SK-N-SH (cell line): Measurements from ENCODE around the gene FAM89B. TPM values are rescaled to one million over a fixed set of nuclear protein-coding genes. Genes with fewer than 3 reads are reported as not detected.

ENCODE experiments used
- CTCF ChIA-PET: fragments of 300-600, 350-600 bp; formaldehyde crosslinking; extraction: SDS; loops from one replicate; lab custom pipeline; 2021; lab: Yijun Ruan, JAX
- POLR2A ChIA-PET: fragments of 350-600 bp; sonication (Branson Sonifier 250); formaldehyde crosslinking; extraction: SDS; loops from one replicate; lab custom pipeline; 2020; ENCODE audit warnings: antibody characterized with exemption, inconsistent platforms; lab: Yijun Ruan, JAX
- DNase-seq: peaks from one replicate; pipeline ENCODE4 v3.0.0; 2012
- H2AFZ ChIP-seq: fragments of 200-600 bp; sonication (generic); 2 replicates; pipeline ENCODE4 v1.8.1; 2016; ENCODE audit warnings: antibody characterized with exemption, mild to moderate bottlenecking, low read depth
- H3F3A ChIP-seq: fragments of 200-600 bp; sonication (generic); replicated peaks from 2 replicates; pipeline ENCODE3; 2016; ENCODE audit warnings: antibody characterized with exemption, mild to moderate bottlenecking; ENCODE audit not compliant: insufficient read depth
- H3K27ac ChIP-seq, 2 experiments: fragments of 200-500 bp in 1 of 2; fragments of 200-600 bp in 1 of 2; sonication (Bioruptor generic) in 1 of 2; sonication (generic), shearing (Covaris generic) in 1 of 2; 2 replicates each; pipeline versions ENCODE4 v1.5.1 to v1.6.1; 2014 to 2016; ENCODE audit warnings: low read depth in 2 of 2, inconsistent platforms in 1 of 2, low read length in 1 of 2, mild to moderate bottlenecking in 1 of 2, mixed read lengths in 1 of 2
- H3K27me3 ChIP-seq: fragments of 200-600 bp; sonication (generic), shearing (Covaris generic); 2 replicates; pipeline ENCODE4 v1.6.1; 2016; ENCODE audit warnings: mixed run types; ENCODE audit not compliant: insufficient read depth
- H3K36me3 ChIP-seq, 2 experiments: fragments of 200-500 bp in 1 of 2; fragments of 200-600 bp in 1 of 2; sonication (Bioruptor generic) in 1 of 2; sonication (generic) in 1 of 2; replicated peaks in 1 of 2; 2 replicates each; pipeline versions ENCODE3 to v1.5.1; 2014 to 2016; ENCODE audit warnings: low read length in 1 of 2, mild to moderate bottlenecking in 1 of 2; ENCODE audit not compliant: insufficient read depth in 2 of 2, control insufficient read depth in 1 of 2
- H3K4me1 ChIP-seq, 2 experiments: fragments of 200-500 bp in 1 of 2; fragments of 200-600 bp in 1 of 2; sonication (Bioruptor generic) in 1 of 2; sonication (generic), shearing (Covaris generic) in 1 of 2; 2 replicates each; pipeline versions ENCODE4 v1.5.1 to v1.6.1; 2014 to 2016; ENCODE audit warnings: low read depth in 1 of 2, low read length in 1 of 2, mixed run types in 1 of 2; ENCODE audit not compliant: insufficient read depth in 2 of 2, control insufficient read depth in 1 of 2
- H3K4me2 ChIP-seq: fragments of 200-600 bp; sonication (generic), shearing (Covaris generic); 2 replicates; pipeline ENCODE4 v1.6.1; 2017; ENCODE audit warnings: mixed run types
- H3K4me3 ChIP-seq, 2 experiments: fragments of 200-500 bp in 1 of 2; fragments of 200-600 bp in 1 of 2; sonication (Bioruptor generic) in 1 of 2; sonication (generic), shearing (Covaris generic) in 1 of 2; 2 replicates each; pipeline versions ENCODE4 v1.5.1 to v1.8.1; 2014 to 2016; ENCODE audit warnings: low read depth in 2 of 2, inconsistent platforms in 1 of 2, low read length in 1 of 2, mild to moderate bottlenecking in 1 of 2, mixed read lengths in 1 of 2, moderate library complexity in 1 of 2
- H3K79me2 ChIP-seq: fragments of 200-600 bp; sonication (generic); 2 replicates; pipeline ENCODE4 v1.8.1; 2017; ENCODE audit warnings: mild to moderate bottlenecking; ENCODE audit not compliant: insufficient read depth
- H3K9ac ChIP-seq: fragments of 200-600 bp; sonication (generic); 2 replicates; pipeline ENCODE4 v1.6.1; 2017; ENCODE audit warnings: mixed run types
- H3K9me2 ChIP-seq: fragments of 200-600 bp; sonication (generic); 2 replicates; pipeline ENCODE4 v1.6.1; 2017; ENCODE audit warnings: mixed run types
- H3K9me3 ChIP-seq: fragments of 200-600 bp; sonication (generic); 2 replicates; pipeline ENCODE4 v1.6.1; 2017; ENCODE audit warnings: mixed run types, mild to moderate bottlenecking, moderate library complexity
- H4K20me1 ChIP-seq: fragments of 200-600 bp; sonication (generic); 2 replicates; pipeline ENCODE4 v1.6.1; 2017; ENCODE audit warnings: mild to moderate bottlenecking, mixed run types; ENCODE audit not compliant: insufficient read depth
- CHD2 ChIP-seq: fragments of 150-350 bp; IDR thresholded peaks from 2 replicates; pipeline ENCODE4 v1.6.1; 2018; ENCODE audit warnings: low read length; ENCODE audit not compliant: partially characterized antibody
- EP300 ChIP-seq, 2 experiments: IDR thresholded peaks; 2 replicates each; pipeline versions ENCODE4 v1.4.0 to v1.6.1; 2012; ENCODE audit warnings: borderline replicate concordance in 1 of 2, low read depth in 1 of 2, low read length in 1 of 2
- FOSL2 ChIP-seq: IDR thresholded peaks from 2 replicates; pipeline ENCODE4 v1.4.0; 2012; ENCODE audit warnings: low read depth, mild to moderate bottlenecking, moderate library complexity, borderline replicate concordance
- GABPA ChIP-seq: IDR thresholded peaks from 2 replicates; pipeline ENCODE4 v1.4.0; 2012; ENCODE audit warnings: low read depth, mild to moderate bottlenecking
- SMC3 ChIP-seq: IDR thresholded peaks from 2 replicates; pipeline ENCODE4 v1.6.1; 2012; ENCODE audit warnings: low read depth, low read length, improper control_type of control experiment
- TAF1 ChIP-seq: IDR thresholded peaks from 2 replicates; pipeline ENCODE4 v1.6.1; 2012; ENCODE audit warnings: low read depth, mild to moderate bottlenecking, low read length, moderate library complexity, borderline replicate concordance
- WGBS: methylation state at CpG from one replicate; pipeline ENCODE4 v1.1.6; 2017; ENCODE audit warnings: low lambda C conversion rate; 5-methylcytosine and 5-hydroxymethylcytosine counted together
- polyA plus RNA-seq, 3 experiments: library from polyadenylated mRNA; depleted of rRNA; stranded (reverse); fragments of >200 nt; gene quantifications; 2 replicates each; pipeline ENCODE4 v1.2.3, GENCODE V29; 2012
- TF ChIP-seq, protein P1 (sequence below): fragments of 150-350 bp; IDR thresholded peaks from 2 replicates; pipeline ENCODE4 v1.6.1; 2017; ENCODE audit warnings: antibody characterized with exemption, low read length, low read depth, borderline replicate concordance

The FAM89B gene
- polyA plus RNA-seq, 1 of the 3 experiments (the other 2 are of a cell fraction): 65.3 TPM

- peaks cover 2 to 17% of the 10 kb centered on the region in 2 experiments for H3K36me3 ChIP-seq
- H3K9me2 ChIP-seq: no peaks in the 10 kb centered on the region
- H3K9me3 ChIP-seq: no peaks in the 10 kb centered on the region
- WGBS: 63% methylated on average over 9 of the region's 10 CpGs
- ChIA-PET CTCF (interaction anchor here (1.3 to 3.7 kb wide), 3 partner anchors 17 to 70 kb away, joined by 4 to 15 read pairs (median 13); no protein-coding TSS in a partner anchor), POLR2A (no interaction called here)
- peak overlapping the region in 1 of 2 experiments; percentile 87; a peak in 3 of 4 replicates for H3K4me3 ChIP-seq
- peaks cover 30% of the 10 kb centered on the region for H4K20me1 ChIP-seq
- peaks cover 78% of the 10 kb centered on the region for H3K79me2 ChIP-seq
- H3F3A ChIP-seq: no peaks in the 10 kb centered on the region
- peak overlapping the region; percentile 85 for H3K4me2 ChIP-seq
- H3K27ac ChIP-seq: peak overlapping the region in 1 of 2 experiments; percentile 22; a peak in 1 of 4 replicates
- DNase-seq: no peak
- H2AFZ ChIP-seq: no peak overlapping the region
- peaks cover 25 to 35% of the 10 kb centered on the region in 2 experiments; a peak in 3 of 4 replicates for H3K4me1 ChIP-seq
- TF ChIP-seq CHD2 (no peak), GABPA (peak; percentile 26; the same call in 1 of the 2 replicates)
- H3K9ac ChIP-seq: peak overlapping the region; percentile 93; the same call in 1 of the 2 replicates
- no peaks in the 10 kb centered on the region for H3K27me3 ChIP-seq
Measured at GRCh38 chr11:65611028-65611757, 38.9 kb downstream of the FAM89B start.

DNA sequence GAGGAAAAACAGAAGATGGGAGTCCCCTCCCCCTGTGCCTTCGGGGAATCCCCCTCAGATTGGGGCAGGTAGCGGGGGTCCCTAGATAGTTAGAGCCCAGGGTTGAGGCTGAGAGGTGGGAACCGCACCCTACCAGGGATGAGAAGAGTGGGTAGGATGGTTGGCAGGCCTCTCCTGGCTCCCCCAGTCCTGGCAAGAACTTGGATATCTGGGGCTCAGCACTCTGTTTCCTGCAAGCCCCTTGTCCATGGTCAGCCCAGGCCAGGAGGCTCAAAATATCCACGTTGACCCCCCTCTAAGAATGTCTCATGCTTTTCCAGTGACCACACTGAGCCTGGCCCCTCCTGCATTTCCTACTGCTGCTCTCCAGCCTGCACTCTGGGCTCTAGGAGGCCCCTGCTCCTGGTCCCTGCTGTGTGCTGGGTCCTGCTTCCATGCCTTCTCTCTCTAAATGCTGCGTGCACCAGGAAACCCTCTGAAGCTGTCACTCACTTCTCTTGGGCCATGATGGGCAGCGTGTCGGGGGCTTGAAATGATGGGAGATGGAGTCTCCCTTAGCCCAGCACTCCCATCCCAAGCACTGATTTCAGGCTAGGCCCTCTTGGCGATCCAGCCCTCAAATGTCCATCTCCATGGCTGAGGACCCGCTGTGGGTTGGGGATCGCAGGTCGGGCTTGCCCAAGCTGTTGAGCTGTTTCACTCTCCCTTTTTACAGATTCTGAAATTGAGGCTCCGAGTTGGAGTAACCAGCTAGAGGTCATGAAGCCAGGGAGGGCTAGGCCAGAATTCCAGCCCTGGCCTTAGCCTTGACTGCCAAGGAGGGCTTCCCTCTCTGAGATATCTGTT is 39.6 kb downstream of the FAM89B start:
- peak overlapping the region in 1 of 2 experiments; percentile 25; a peak in 1 of 4 replicates for H3K27ac ChIP-seq
- H3K79me2 ChIP-seq: peaks cover 86% of the 10 kb centered on the region
- ChIA-PET POLR2A (interaction anchor here (0.6 kb wide), 1 partner anchor 187 kb away, joined by 3 read pairs; no protein-coding TSS in a partner anchor), CTCF (interaction anchor here (0.7 to 2.8 kb wide), 5 partner anchors 18 to 206 kb away, joined by 3 to 14 read pairs (median 4); partner anchors contain the start of gene ZNRD2)
- no peaks in the 10 kb centered on the region for H3K27me3 ChIP-seq
- H3K9me2 ChIP-seq: no peaks in the 10 kb centered on the region
- H3K36me3 ChIP-seq: peaks cover 0 to 17% of the 10 kb centered on the region in 2 experiments
- H3K9me3 ChIP-seq: no peaks in the 10 kb centered on the region
- H4K20me1 ChIP-seq: peaks cover 33% of the 10 kb centered on the region
- H3F3A ChIP-seq: peaks cover 4% of the 10 kb centered on the region
- no peak for DNase-seq
- H2AFZ ChIP-seq: no peak overlapping the region
- peak overlapping the region in 1 of 2 experiments; percentile 87; a peak in 3 of 4 replicates for H3K4me3 ChIP-seq
- H3K4me2 ChIP-seq: peak overlapping the region; percentile 85
- WGBS: 91% methylated on average over 6 of the region's 12 CpGs
- peak overlapping the region; percentile 93; the same call in 1 of the 2 replicates for H3K9ac ChIP-seq
- TF ChIP-seq TAF1: no peak
- no peak for TF ChIP-seq FOSL2
- no peak for TF ChIP-seq SMC3
- TF ChIP-seq CHD2: no peak
- TF ChIP-seq, protein P1, sequence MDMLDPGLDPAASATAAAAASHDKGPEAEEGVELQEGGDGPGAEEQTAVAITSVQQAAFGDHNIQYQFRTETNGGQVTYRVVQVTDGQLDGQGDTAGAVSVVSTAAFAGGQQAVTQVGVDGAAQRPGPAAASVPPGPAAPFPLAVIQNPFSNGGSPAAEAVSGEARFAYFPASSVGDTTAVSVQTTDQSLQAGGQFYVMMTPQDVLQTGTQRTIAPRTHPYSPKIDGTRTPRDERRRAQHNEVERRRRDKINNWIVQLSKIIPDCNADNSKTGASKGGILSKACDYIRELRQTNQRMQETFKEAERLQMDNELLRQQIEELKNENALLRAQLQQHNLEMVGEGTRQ: no peak
- TF ChIP-seq EP300 (IDR thresholded peaks at IDR 0.05; ENCODE audit: borderline replicate concordance in 1 of 2, low read depth in 1 of 2, low read length in 1 of 2): no peak
- H3K4me1 ChIP-seq: peaks cover 25 to 38% of the 10 kb centered on the region in 2 experiments; a peak in 3 of 4 replicates
